Right lobe of liver (tissue), 4 donors: ENCODE data around the gene MEX3A.

Source experiments
- CTCF ChIP-seq, 4 donors: fragments of 200-600 bp in 3 of 4; fragments of 450-650 bp in 1 of 4; IDR thresholded peaks; one replicate each; pipeline versions ENCODE4 v1.5.1 to v1.8.0; 2016 to 2022; ENCODE audit warnings: antibody characterized with exemption in 4 of 4, mild to moderate bottlenecking in 2 of 4
- POLR2A ChIP-seq: fragments of 450-650 bp; IDR thresholded peaks from one replicate; pipeline ENCODE4 v1.6.1; 2017; ENCODE audit warnings: antibody characterized with exemption, mild to moderate bottlenecking
- donor health status: DM: no; HTN: no; CAD: no.
- donor health status: DM: no; HTN: no; CAD: no.
- donor health status: DM: no; HTN: yes; CAD: no.

GRCh38 chr1:156112276-156113137 is 30.2 kb upstream of the MEX3A start:
- no peak for TF ChIP-seq POLR2A
- no peak for TF ChIP-seq CTCF (IDR thresholded peaks at IDR 0.05)
